WTC11 (cell line): ENCODE data around the gene ZC3H13. TPM values are rescaled to one million over a fixed set of nuclear protein-coding genes. Genes with fewer than 3 reads are reported as not detected.

Experiments used
- ATAC-seq: fragments of 200-7000 bp; cut with Tn5 transposase; 2 replicates; pipeline ENCODE4 v1.10.0; 2021; ENCODE audit warnings: mild to moderate bottlenecking, moderate library complexity
- CTCF ChIA-PET: fragments of 300-600 bp; sonication (Branson Sonifier 250); formaldehyde crosslinking; loops from one replicate; lab custom pipeline; 2021; ENCODE audit warnings: antibody characterized with exemption; lab: Charles Lee
- POLR2A ChIA-PET: fragments of 350-600 bp; sonication (Branson Sonifier 250); formaldehyde crosslinking; loops from one replicate; lab custom pipeline; 2021; ENCODE audit warnings: antibody characterized with exemption; lab: Charles Lee
- DNase-seq: peaks from one replicate; pipeline ENCODE4 v3.0.0; 2021; ENCODE audit warnings: low spot score
- H3K27ac Mint-ChIP-seq: 2 replicates; pipeline ENCODE4 v1.8.0; 2021; ENCODE audit warnings: mixed read lengths
- H3K27me3 Mint-ChIP-seq: 2 replicates; pipeline ENCODE4 v1.8.0; 2021; ENCODE audit warnings: low read depth, mild to moderate bottlenecking, moderate library complexity, mixed read lengths
- H3K36me3 Mint-ChIP-seq: 2 replicates; pipeline ENCODE4 v1.8.0; 2021; ENCODE audit warnings: mixed read lengths
- H3K4me1 Mint-ChIP-seq: 2 replicates; pipeline ENCODE4 v1.8.0; 2022; ENCODE audit warnings: mixed read lengths
- H3K4me3 Mint-ChIP-seq: 2 replicates; pipeline ENCODE4 v1.8.0; 2021; ENCODE audit warnings: mild to moderate bottlenecking, moderate library complexity, mixed read lengths
- H3K9me3 Mint-ChIP-seq: 2 replicates; pipeline ENCODE4 v1.8.0; 2021; ENCODE audit warnings: mixed read lengths
- CREB1 ChIP-seq: sonication (generic); formaldehyde crosslinking; IDR thresholded peaks from 2 replicates; pipeline ENCODE4 v1.8.0; 2023; ENCODE audit warnings: mild to moderate bottlenecking, missing genetic modification reagents
- FOXK1 ChIP-seq: sonication (generic); formaldehyde crosslinking; IDR thresholded peaks from 2 replicates; pipeline ENCODE4 v1.8.0; 2022; ENCODE audit warnings: mild to moderate bottlenecking, moderate library complexity, missing genetic modification reagents
- GRHL2 ChIP-seq: fragments of 250-450 bp; sonication (Bioruptor Pico); IDR thresholded peaks from 2 replicates; pipeline ENCODE4 v1.8.0; 2022; ENCODE audit warnings: mild to moderate bottlenecking, moderate library complexity; ENCODE audit not compliant: insufficient replicate concordance, severe bottlenecking
- GTF2I ChIP-seq: fragments of 250-450 bp; sonication (Bioruptor Pico); conservative IDR thresholded peaks from 2 replicates; pipeline ENCODE4 v1.4.0; 2021; ENCODE audit warnings: mild to moderate bottlenecking
- NFE2L1 ChIP-seq: sonication (generic); formaldehyde crosslinking; IDR thresholded peaks from 2 replicates; pipeline ENCODE4 v1.8.1; 2023; ENCODE audit warnings: missing genetic modification reagents
- NR1H2 ChIP-seq: sonication (generic); formaldehyde crosslinking; IDR thresholded peaks from 2 replicates; pipeline ENCODE4 v1.9.0; 2021; ENCODE audit warnings: mild to moderate bottlenecking, moderate library complexity, missing genetic modification reagents
- TCF7 ChIP-seq: sonication (generic); formaldehyde crosslinking; IDR thresholded peaks from 2 replicates; pipeline ENCODE4 v1.8.0; 2022; ENCODE audit warnings: mild to moderate bottlenecking, low read depth, missing genetic modification reagents, moderate library complexity
- ZNF317 ChIP-seq: sonication (generic); formaldehyde crosslinking; IDR thresholded peaks from 2 replicates; pipeline ENCODE4 v1.8.1; 2023; ENCODE audit warnings: low read depth, mild to moderate bottlenecking, moderate library complexity, missing genetic modification reagents, borderline replicate concordance
- ZNF423 ChIP-seq: fragments of 250-450 bp; sonication (Bioruptor Pico); IDR thresholded peaks from 2 replicates; pipeline ENCODE4 v2.1.2; 2022; ENCODE audit warnings: mild to moderate bottlenecking, moderate library complexity
- total RNA-seq: library from RNA; stranded (reverse); gene quantifications from 3 replicates; pipeline ENCODE4 v1.2.3, GENCODE V29; 2021
- TF ChIP-seq, protein P1 (sequence below): sonication (generic); formaldehyde crosslinking; IDR thresholded peaks from 2 replicates; pipeline ENCODE4 v1.8.0; 2023; ENCODE audit warnings: mild to moderate bottlenecking, missing genetic modification reagents
- TF ChIP-seq, protein P2 (sequence below): fragments of 250-450 bp; sonication (Bioruptor Pico); IDR thresholded peaks from 2 replicates; pipeline ENCODE4 v1.8.0; 2021; ENCODE audit warnings: mild to moderate bottlenecking
- TF ChIP-seq, protein P3 (sequence below): sonication (generic); formaldehyde crosslinking; IDR thresholded peaks from 2 replicates; pipeline ENCODE4 v1.8.1; 2023; ENCODE audit warnings: mild to moderate bottlenecking, missing genetic modification reagents, moderate library complexity
- TF ChIP-seq, protein P4 (sequence below): sonication (generic); formaldehyde crosslinking; IDR thresholded peaks from 2 replicates; pipeline ENCODE4 v1.8.1; 2022; ENCODE audit warnings: mild to moderate bottlenecking, moderate library complexity, missing genetic modification reagents
- TF ChIP-seq, protein P5 (sequence below): sonication (generic); formaldehyde crosslinking; IDR thresholded peaks from 2 replicates; pipeline ENCODE4 v1.8.1; 2022; ENCODE audit warnings: low read depth, mild to moderate bottlenecking, moderate library complexity, missing genetic modification reagents, borderline replicate concordance
- TF ChIP-seq, protein P6 (sequence below): sonication (generic); formaldehyde crosslinking; IDR thresholded peaks from 2 replicates; pipeline ENCODE4 v1.8.0; 2022; ENCODE audit warnings: missing genetic modification reagents
- TF ChIP-seq, protein P7 (sequence below): sonication (generic); formaldehyde crosslinking; IDR thresholded peaks from 2 replicates; pipeline ENCODE4 v1.8.1; 2023; ENCODE audit warnings: mild to moderate bottlenecking, missing genetic modification reagents, moderate library complexity
- TF ChIP-seq, protein P8 (sequence below): fragments of 200-600 bp; IDR thresholded peaks from 2 replicates; pipeline ENCODE4 v1.8.0; 2022; ENCODE audit warnings: antibody characterized with exemption
- TF ChIP-seq, protein P9 (sequence below): sonication (generic); formaldehyde crosslinking; IDR thresholded peaks from 2 replicates; pipeline ENCODE4 v1.8.0; 2023; ENCODE audit warnings: missing genetic modification reagents, mild to moderate bottlenecking, borderline replicate concordance

ZC3H13 gene
- total RNA-seq, 1 experiment from 2014 or later = 49.7 TPM

DNA sequence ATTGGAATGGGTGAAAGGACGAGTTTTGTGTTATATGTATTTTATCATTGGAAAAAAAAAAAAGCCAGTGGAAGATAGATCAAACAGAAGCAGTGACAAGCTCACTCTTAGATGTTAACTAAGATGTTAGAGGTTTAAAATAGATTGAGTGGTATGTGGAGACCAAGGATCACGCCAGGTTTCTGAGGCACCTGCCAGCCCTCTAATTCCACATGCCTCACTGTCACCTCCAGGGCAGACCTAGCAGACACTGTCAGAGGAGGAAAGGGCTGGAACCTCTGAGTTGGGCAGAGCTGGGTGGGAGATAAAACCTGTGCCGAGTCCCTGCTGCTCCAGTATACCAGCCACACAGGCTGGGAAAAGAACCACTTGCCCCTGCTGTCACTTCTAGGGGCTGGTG is 143.5 kb downstream of the ZC3H13 start (continued):
- TF ChIP-seq, protein P1, sequence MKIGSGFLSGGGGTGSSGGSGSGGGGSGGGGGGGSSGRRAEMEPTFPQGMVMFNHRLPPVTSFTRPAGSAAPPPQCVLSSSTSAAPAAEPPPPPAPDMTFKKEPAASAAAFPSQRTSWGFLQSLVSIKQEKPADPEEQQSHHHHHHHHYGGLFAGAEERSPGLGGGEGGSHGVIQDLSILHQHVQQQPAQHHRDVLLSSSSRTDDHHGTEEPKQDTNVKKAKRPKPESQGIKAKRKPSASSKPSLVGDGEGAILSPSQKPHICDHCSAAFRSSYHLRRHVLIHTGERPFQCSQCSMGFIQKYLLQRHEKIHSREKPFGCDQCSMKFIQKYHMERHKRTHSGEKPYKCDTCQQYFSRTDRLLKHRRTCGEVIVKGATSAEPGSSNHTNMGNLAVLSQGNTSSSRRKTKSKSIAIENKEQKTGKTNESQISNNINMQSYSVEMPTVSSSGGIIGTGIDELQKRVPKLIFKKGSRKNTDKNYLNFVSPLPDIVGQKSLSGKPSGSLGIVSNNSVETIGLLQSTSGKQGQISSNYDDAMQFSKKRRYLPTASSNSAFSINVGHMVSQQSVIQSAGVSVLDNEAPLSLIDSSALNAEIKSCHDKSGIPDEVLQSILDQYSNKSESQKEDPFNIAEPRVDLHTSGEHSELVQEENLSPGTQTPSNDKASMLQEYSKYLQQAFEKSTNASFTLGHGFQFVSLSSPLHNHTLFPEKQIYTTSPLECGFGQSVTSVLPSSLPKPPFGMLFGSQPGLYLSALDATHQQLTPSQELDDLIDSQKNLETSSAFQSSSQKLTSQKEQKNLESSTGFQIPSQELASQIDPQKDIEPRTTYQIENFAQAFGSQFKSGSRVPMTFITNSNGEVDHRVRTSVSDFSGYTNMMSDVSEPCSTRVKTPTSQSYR = no peak
- TF ChIP-seq, protein P2, sequence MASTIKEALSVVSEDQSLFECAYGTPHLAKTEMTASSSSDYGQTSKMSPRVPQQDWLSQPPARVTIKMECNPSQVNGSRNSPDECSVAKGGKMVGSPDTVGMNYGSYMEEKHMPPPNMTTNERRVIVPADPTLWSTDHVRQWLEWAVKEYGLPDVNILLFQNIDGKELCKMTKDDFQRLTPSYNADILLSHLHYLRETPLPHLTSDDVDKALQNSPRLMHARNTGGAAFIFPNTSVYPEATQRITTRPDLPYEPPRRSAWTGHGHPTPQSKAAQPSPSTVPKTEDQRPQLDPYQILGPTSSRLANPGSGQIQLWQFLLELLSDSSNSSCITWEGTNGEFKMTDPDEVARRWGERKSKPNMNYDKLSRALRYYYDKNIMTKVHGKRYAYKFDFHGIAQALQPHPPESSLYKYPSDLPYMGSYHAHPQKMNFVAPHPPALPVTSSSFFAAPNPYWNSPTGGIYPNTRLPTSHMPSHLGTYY (CRISPR knock-in tag) = no peak
- TF ChIP-seq ZNF423 = no peak
- TF ChIP-seq CREB1 (CRISPR knock-in tag) = no peak
- no peak for TF ChIP-seq NFE2L1 (CRISPR knock-in tag)
- TF ChIP-seq, protein P3, sequence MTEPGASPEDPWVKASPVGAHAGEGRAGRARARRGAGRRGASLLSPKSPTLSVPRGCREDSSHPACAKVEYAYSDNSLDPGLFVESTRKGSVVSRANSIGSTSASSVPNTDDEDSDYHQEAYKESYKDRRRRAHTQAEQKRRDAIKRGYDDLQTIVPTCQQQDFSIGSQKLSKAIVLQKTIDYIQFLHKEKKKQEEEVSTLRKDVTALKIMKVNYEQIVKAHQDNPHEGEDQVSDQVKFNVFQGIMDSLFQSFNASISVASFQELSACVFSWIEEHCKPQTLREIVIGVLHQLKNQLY (CRISPR knock-in tag) = no peak
- TF ChIP-seq, all 79 proteins: peak for 0

DNA sequence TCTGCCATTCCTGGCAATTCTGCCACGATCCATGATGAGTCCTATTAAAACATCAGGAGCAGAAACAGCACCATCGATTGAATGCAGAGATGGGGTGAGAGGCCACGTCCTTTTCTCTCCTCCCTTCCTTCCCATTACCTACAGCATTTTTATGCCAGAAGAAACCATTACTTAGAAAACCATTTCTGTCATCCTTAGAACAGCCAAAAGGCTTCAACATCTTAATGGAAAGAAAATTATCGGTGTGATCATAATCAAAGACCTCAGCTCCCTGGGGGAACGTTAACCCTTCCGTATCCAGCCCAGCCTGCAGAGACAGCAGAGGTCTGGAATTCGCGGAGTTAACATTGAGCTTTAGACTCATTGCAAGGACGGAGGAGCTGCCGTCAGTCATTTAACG is 145.0 kb downstream of the ZC3H13 start:
- peaks cover 1% of the 10 kb centered on the region; the same call in 1 of the 2 replicates for H3K9me3 Mint-ChIP-seq
- H3K36me3 Mint-ChIP-seq = no peaks in the 10 kb centered on the region
- ChIA-PET CTCF (interaction anchor here (0.8 kb wide), 1 partner anchor 9 kb away, joined by 3 read pairs; no protein-coding TSS in a partner anchor), POLR2A (no interaction called here)
- no peak overlapping the region for H3K27ac Mint-ChIP-seq
- no peak overlapping the region for H3K4me3 Mint-ChIP-seq
- peaks cover 2% of the 10 kb centered on the region; the same call in 1 of the 2 replicates for H3K27me3 Mint-ChIP-seq
- DNase-seq = no peak
- H3K4me1 Mint-ChIP-seq = peaks cover 6% of the 10 kb centered on the region; the same call in 1 of the 2 replicates
- ATAC-seq = no peak
- TF ChIP-seq, protein P4, sequence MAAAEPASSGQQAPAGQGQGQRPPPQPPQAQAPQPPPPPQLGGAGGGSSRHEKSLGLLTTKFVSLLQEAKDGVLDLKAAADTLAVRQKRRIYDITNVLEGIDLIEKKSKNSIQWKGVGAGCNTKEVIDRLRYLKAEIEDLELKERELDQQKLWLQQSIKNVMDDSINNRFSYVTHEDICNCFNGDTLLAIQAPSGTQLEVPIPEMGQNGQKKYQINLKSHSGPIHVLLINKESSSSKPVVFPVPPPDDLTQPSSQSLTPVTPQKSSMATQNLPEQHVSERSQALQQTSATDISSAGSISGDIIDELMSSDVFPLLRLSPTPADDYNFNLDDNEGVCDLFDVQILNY (CRISPR knock-in tag) = no peak
- no peak for TF ChIP-seq NR1H2 (CRISPR knock-in tag)
- TF ChIP-seq, protein P5, sequence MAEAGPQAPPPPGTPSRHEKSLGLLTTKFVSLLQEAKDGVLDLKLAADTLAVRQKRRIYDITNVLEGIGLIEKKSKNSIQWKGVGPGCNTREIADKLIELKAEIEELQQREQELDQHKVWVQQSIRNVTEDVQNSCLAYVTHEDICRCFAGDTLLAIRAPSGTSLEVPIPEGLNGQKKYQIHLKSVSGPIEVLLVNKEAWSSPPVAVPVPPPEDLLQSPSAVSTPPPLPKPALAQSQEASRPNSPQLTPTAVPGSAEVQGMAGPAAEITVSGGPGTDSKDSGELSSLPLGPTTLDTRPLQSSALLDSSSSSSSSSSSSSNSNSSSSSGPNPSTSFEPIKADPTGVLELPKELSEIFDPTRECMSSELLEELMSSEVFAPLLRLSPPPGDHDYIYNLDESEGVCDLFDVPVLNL = no peak
- TF ChIP-seq, protein P6, sequence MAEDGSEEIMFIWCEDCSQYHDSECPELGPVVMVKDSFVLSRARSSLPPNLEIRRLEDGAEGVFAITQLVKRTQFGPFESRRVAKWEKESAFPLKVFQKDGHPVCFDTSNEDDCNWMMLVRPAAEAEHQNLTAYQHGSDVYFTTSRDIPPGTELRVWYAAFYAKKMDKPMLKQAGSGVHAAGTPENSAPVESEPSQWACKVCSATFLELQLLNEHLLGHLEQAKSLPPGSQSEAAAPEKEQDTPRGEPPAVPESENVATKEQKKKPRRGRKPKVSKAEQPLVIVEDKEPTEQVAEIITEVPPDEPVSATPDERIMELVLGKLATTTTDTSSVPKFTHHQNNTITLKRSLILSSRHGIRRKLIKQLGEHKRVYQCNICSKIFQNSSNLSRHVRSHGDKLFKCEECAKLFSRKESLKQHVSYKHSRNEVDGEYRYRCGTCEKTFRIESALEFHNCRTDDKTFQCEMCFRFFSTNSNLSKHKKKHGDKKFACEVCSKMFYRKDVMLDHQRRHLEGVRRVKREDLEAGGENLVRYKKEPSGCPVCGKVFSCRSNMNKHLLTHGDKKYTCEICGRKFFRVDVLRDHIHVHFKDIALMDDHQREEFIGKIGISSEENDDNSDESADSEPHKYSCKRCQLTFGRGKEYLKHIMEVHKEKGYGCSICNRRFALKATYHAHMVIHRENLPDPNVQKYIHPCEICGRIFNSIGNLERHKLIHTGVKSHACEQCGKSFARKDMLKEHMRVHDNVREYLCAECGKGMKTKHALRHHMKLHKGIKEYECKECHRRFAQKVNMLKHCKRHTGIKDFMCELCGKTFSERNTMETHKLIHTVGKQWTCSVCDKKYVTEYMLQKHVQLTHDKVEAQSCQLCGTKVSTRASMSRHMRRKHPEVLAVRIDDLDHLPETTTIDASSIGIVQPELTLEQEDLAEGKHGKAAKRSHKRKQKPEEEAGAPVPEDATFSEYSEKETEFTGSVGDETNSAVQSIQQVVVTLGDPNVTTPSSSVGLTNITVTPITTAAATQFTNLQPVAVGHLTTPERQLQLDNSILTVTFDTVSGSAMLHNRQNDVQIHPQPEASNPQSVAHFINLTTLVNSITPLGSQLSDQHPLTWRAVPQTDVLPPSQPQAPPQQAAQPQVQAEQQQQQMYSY (CRISPR knock-in tag) = no peak
- no peak for TF ChIP-seq GRHL2 (CRISPR knock-in tag)
- TF ChIP-seq, protein P7, sequence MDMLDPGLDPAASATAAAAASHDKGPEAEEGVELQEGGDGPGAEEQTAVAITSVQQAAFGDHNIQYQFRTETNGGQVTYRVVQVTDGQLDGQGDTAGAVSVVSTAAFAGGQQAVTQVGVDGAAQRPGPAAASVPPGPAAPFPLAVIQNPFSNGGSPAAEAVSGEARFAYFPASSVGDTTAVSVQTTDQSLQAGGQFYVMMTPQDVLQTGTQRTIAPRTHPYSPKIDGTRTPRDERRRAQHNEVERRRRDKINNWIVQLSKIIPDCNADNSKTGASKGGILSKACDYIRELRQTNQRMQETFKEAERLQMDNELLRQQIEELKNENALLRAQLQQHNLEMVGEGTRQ (CRISPR knock-in tag) = no peak
- TF ChIP-seq TCF7 (CRISPR knock-in tag) = no peak
- TF ChIP-seq GTF2I (CRISPR knock-in tag) = no peak
- TF ChIP-seq, protein P8, sequence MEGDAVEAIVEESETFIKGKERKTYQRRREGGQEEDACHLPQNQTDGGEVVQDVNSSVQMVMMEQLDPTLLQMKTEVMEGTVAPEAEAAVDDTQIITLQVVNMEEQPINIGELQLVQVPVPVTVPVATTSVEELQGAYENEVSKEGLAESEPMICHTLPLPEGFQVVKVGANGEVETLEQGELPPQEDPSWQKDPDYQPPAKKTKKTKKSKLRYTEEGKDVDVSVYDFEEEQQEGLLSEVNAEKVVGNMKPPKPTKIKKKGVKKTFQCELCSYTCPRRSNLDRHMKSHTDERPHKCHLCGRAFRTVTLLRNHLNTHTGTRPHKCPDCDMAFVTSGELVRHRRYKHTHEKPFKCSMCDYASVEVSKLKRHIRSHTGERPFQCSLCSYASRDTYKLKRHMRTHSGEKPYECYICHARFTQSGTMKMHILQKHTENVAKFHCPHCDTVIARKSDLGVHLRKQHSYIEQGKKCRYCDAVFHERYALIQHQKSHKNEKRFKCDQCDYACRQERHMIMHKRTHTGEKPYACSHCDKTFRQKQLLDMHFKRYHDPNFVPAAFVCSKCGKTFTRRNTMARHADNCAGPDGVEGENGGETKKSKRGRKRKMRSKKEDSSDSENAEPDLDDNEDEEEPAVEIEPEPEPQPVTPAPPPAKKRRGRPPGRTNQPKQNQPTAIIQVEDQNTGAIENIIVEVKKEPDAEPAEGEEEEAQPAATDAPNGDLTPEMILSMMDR = no peak
- TF ChIP-seq FOXK1 = no peak
- TF ChIP-seq, protein P9, sequence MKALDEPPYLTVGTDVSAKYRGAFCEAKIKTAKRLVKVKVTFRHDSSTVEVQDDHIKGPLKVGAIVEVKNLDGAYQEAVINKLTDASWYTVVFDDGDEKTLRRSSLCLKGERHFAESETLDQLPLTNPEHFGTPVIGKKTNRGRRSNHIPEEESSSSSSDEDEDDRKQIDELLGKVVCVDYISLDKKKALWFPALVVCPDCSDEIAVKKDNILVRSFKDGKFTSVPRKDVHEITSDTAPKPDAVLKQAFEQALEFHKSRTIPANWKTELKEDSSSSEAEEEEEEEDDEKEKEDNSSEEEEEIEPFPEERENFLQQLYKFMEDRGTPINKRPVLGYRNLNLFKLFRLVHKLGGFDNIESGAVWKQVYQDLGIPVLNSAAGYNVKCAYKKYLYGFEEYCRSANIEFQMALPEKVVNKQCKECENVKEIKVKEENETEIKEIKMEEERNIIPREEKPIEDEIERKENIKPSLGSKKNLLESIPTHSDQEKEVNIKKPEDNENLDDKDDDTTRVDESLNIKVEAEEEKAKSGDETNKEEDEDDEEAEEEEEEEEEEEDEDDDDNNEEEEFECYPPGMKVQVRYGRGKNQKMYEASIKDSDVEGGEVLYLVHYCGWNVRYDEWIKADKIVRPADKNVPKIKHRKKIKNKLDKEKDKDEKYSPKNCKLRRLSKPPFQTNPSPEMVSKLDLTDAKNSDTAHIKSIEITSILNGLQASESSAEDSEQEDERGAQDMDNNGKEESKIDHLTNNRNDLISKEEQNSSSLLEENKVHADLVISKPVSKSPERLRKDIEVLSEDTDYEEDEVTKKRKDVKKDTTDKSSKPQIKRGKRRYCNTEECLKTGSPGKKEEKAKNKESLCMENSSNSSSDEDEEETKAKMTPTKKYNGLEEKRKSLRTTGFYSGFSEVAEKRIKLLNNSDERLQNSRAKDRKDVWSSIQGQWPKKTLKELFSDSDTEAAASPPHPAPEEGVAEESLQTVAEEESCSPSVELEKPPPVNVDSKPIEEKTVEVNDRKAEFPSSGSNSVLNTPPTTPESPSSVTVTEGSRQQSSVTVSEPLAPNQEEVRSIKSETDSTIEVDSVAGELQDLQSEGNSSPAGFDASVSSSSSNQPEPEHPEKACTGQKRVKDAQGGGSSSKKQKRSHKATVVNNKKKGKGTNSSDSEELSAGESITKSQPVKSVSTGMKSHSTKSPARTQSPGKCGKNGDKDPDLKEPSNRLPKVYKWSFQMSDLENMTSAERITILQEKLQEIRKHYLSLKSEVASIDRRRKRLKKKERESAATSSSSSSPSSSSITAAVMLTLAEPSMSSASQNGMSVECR = no peak
- TF ChIP-seq ZNF317 (CRISPR knock-in tag) = no peak
